ENCODE measurements around the gene SDK2.
A peak's percentile ranks its signal among the peaks of the same experiment; 100 is the strongest.

Gene SDK2

GRCh38 chr17:73402466-73402865, 241.8 kb downstream of the SDK2 start:
- no peak for DNase-seq

- no peak for DNase-seq
These were observed 242.3 kb downstream of the SDK2 start for GRCh38 chr17:73401911-73402310.

DNA sequence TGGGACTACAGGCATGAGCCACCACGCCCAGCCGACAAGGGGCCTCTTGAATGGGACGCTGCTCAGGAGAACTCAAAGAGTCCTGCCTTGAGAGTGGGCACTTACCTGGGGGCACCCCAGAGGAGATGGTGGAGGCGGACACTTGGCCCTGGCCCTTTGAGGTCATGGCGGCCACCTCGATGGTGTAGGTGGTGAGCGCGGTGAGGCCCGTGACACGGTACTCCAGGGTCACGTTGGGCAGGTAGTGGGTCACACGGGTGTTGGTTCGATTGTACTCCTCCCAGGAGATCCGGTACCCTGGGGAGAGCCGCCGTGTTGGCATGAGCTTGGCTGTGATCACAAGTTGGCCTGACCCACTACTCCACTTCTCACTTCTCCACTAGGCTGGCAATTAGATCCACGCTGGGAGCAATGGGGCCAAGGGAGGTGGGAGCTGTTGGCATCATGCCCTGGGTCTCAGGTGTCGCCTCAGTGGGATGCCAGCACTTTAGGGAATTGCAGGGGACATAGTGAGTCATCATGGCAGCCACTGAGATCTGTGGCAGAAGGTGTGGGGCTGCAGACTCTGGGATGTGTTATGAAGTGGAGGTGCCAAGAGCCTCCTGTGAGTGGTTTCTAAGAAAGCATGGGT, 243.2 kb downstream of the SDK2 start:
- DNase-seq: no peak

DNA sequence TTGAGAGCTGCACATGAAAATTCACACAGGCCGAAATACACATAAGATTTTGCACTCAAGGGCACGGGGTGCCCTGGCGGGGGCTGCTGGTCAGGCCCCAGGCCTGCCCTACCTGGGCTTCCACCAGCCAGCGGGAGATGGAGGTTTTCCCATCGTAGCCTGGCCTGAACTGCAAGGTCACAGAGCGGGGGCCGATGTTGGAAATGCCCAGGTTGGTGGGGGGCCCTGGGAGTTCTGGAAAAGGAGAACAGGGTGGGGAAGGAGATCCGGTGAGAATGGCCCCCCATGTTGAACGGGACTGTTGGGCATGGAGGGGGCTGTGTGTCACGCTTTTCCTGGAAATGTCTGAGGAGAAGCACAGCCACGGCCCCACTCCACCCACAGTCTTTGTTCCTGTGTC, 245.2 kb downstream of the SDK2 start:
- DNase-seq: no peak

DNA sequence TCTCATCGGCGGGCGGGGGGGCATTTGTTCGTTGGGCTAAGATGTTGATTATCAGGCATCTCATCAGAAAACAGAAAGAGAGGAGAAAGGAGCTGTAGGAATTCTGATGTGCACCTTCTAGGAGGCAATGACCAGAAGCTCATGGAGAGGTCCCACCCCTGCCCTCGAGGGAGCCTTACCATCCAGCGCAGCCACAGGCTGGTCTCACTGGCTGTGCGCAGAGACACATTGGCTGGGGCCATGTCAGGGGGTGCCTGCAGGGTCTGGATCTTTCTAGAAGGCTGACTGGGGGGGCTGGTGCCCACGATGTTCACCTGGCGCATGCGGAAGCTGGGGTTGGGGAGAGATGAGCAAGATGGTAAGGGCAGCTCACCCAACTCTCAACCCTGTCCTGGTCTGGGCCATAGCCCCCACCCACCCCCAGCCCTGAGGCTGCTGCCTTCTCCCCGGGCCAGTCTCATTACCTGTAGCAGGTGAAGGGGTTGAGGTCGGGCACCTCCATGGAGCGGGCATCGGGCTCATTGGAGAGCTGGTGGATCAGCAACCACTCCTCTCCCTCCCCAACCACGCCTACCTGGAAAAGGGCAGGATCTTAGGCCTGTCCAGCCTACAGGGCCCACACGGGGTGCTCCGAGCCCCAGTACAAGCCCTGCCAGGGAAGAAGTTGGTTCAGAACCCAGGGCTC, 246.2 kb downstream of the SDK2 start:
- no peak for DNase-seq

GRCh38 chr17:73397278-73397826, 246.9 kb downstream of the SDK2 start:
- no peak for DNase-seq

GRCh38 chr17:73396431-73397277, 247.6 kb downstream of the SDK2 start:
- DNase-seq: no peak

DNA sequence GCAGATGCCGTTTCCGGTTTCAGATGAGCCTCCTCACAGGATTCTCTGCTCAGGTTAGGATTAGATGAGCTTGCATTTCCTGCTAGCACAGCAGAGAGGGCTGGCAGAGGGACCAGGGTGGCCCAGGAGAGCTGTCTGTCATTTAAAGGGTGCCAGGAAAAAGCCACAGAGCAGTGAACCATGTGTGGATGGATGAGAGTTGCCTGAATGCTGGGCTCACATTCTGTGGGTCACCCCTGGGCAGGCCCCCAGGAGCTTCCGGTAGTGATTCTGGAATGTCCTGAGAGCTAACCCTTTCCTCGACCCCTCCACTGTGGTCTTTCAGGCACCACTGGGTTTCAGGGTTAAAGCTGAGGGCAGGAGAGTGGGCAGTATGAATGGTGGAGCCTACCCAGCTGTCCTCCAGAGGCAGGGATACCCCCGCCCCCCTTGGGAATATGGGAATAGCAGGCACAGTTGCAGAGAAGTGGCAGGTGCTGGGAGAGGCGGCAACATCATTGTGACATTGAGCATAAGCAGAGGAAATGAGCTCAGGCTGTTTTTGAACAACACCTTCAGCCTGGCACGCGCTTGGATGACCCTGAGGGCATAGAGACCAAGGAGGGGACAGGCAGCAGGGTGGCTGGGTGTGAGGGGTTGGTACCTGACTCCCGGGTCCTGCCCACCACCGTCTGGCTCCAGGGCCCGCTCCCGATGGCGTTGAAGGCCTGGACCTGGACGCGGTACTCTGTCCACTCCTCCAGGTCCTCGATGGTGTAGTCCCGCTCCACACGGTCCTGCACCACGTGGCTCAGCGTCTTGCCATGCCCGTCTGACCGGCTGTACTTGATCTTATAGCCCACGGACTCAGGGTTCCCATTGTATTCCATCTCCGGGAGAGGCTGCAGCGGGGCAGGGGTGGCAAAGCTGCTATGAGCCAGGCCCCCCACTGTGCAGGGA, 249.5 kb downstream of the SDK2 start:
- no peak for DNase-seq

DNA sequence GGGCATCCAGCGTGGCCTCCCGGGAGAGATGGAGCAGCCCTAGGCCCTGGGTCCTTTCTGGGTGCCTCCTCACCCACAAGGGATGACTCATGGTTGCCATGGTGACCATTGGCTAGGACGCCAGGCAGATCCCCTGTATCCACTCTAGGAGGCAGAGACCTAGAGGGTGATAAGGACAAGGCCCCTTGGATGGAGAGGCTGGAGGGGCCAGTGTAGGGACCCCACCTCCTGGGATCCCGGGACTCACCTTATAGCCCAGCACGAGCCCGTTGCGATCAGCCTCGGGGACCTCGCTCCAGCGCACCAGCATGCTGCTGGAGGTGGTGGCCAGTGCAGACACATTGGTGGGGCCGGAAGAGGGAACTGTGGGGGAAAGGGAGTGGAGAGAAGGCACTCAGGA, 250.3 kb downstream of the SDK2 start:
- peak; percentile 14 for DNase-seq

DNA sequence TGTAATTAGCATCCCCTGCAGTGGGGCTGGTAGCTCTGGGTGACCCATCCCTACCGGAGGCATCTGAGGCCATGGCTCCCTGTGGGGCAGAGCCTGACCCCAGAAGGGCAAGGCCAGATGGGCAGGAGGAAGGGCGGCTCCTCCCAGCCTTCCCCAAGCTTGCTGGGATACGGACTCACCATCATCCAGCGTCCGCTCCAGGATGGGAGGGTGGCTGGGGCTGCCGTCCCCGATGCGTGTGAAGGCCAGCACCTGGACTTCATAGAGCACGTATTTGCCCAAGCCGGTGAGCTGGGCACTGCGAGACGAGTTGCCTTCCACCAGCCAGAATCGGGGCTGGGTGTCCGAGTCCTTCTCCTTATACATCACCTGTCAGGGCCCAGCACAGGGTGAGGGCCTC, 250.9 kb downstream of the SDK2 start:
- no peak for DNase-seq

DNA sequence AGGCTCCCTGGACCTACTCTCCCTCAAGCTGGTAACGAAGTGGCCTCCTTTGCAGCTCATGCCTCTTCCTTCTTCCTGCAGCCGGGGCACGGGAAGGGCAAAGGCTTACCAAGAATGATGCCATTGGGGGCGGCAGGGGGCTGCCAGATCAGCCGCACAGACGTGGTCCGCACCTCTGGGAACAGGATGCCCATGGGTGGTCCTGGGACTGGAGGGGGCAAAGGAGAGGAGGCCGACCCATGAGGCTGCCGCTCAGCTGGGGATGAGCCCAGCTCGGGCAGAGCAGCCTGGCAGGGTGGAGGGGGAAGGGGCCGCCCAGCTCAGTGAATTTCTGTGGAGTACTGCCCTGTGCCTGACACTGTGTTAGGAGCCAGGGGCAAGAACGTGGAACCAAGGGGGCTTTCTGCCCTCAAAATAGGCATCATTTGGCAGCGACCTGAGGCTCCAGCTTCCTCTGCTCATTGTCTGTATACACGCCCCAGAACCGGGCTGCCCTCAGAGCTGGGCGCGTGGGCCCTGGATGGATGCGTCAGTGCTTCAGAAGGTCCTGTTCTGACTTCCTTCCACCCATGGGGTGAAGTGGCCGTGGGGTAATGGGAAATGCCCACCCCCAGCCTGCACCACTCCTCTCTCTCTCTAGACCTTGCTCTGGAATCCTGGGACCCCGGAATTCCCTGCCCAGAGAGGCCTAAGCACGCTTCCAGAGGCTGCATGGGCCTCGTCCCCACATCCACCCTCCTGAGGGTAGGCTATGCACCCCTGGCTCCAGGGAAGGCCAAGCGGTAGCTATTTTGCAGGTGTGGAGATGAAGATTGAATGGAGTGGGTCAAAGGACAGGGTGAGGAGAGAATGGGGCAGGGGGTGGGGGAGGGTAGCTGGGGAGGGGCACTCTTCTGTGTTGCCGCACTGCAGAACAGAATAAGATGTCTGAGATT, 252.6 kb downstream of the SDK2 start:
- DNase-seq: no peak

DNA sequence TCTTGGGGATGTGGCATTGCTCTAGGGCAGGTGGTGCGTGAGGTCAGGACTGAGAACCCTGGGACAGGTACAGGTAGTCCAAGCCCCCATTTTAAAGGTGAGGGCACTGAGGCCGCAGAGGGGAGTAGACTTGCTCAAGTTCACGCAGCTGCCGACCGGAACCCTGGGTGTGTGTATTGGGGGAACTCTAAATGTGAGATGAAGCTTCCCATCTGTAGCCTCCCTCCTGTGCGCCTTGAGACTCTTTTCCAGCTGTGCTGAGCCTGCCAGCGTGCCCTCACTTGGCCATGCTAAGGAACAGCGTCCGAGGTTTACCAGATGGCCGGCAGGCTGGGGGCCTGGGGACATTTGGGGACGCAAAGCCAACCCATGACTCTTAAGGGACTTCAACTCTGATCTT, 253.4 kb downstream of the SDK2 start:
- DNase-seq: no peak

GRCh38 chr17:73390221-73390620, 254.0 kb downstream of the SDK2 start:
- no peak for DNase-seq

DNA sequence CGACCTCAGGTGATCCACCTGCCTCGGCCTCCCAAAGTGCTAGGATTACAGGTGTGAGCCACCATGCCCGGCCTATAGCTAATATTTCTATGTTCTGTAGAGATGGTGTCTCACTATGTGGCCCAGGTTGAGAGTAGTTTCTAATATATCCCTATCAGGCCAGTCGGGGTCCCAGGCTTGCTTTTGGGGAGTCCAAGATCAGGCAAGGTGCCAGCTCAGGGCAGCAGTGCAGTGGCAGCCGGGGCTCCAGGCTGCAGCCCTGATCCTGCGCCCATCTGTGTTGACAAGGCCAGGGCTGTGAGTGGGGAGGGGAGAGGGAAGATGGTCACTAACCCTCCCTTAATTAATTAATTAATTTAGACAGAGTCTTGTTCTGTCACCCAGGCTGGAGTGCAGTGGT, 254.8 kb downstream of the SDK2 start:
- no peak for DNase-seq

DNA sequence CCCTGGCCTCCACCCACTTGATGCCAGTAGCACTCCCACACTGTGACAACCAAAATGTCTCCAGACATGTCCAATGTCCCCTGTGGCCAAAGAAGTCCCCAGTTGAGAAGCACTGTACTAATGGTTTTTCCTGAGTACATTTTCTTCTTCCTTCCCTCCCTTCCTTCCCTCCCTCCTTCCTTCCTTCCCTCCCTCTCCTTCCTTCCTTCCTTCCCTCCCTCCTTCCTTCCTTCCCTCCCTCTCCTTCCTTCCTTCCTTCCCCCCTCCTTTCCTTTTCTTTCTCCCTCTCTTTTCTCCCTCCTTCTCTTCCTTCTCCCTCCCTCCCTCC, 255.7 kb downstream of the SDK2 start:
- DNase-seq: no peak

GRCh38 chr17:73387746-73388577, 256.3 kb downstream of the SDK2 start:
- DNase-seq: no peak

GRCh38 chr17:73386561-73386960, 257.7 kb downstream of the SDK2 start:
- DNase-seq: no peak

DNA sequence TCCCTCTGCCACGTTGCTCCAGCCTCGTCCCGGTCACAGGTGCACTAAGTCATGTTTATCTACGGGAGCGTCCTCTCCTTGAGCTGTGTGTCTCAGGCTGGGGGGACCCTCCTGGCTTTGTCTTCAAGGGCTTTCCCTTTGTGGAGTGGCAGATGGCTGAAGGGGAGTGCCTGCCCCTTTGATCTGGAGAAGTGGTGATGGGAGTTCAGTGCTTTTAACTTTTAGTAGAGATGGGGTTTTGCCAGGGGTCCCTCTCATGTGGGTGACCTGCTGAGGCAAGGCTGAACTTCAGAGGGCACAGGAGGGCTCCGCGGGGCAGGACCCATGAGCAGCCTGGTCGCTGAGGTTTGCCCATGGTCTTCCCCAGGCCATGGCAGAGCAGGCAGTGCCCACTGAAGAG, 259.3 kb downstream of the SDK2 start:
- DNase-seq: no peak

GRCh38 chr17:73380439-73381106, 263.7 kb downstream of the SDK2 start:
- no peak for DNase-seq

DNA sequence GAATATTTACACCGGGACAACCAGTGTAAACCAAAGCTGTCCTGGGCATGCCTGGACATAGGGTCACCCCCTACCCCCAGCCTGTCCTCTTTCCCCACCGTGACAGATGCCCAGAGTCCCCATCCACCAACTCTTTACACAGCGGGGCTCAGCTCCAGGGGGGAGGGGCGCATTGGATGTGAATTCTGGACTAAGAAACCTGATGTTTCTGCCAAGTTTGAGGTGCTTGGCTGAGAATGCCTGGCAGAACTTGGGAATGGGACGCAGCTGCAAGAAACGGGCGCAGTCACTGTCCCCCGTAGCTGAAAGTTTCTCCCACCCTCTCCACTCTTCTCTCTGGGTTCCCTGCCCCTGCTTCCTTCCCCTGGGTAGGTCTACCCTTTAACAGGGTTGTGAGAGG, 264.4 kb downstream of the SDK2 start:
- DNase-seq: no peak

Data from activated CD4-positive, alpha-beta T cell treated with anti-CD3 and anti-CD28 coated beads, Interleukin-10, Interleukin-2, amounts not matched to agents 100 ng/mL and 50 ng/mL, durations not matched to agents 16 hours and 8 hours (primary cell).